ENCODE measurements around the gene CFAP99. TPM values are rescaled to one million over a fixed set of nuclear protein-coding genes. Genes with fewer than 3 reads are reported as not detected.

CFAP99 gene
- total and polyA plus RNA-seq, 2 of the 4 experiments (the other 2 are of a cell fraction), result not detected

GRCh38 chr4:2501034-2501594 lies 82.4 kb downstream of the CFAP99 start:
- POLR2A ChIA-PET (ENCODE audit: unreplicated experiment), result no interaction called here
- Histone ChIP-seq H3K79me1 (ENCODE audit: low read depth in 1 of 2, low read length in 2 of 2) (peaks cover 45 to 76% of the 10 kb centered on the region in 2 experiments), H3K27me3 (ENCODE audit: control insufficient read depth, insufficient read depth, low read length) (no peaks in the 10 kb centered on the region), H3K4me2 (ENCODE audit: low read depth, low read length) (no peak overlapping the region), H3K9ac (ENCODE audit: low read depth, low read length) (no peak overlapping the region), H3K18ac (ENCODE audit: low read depth, low read length) (no peak overlapping the region), H2BK120ac (ENCODE audit: low read depth, low read length) (no peak overlapping the region), H2AK9ac (replicated peaks; ENCODE audit: low read depth, low read length, poor library complexity) (no peak overlapping the region), H3K4me3 (ENCODE audit: insufficient read depth, low read depth, low read length) (no peak overlapping the region), H2AK5ac (ENCODE audit: low read depth, low read length) (no peak overlapping the region), H2BK20ac (ENCODE audit: low read depth, low read length) (no peak overlapping the region), H3K9me3 (ENCODE audit: control insufficient read depth, insufficient read depth, low read length) (no peaks in the 10 kb centered on the region), H3K36me3 (ENCODE audit: control insufficient read depth, insufficient read depth, low read length) (peaks cover 53% of the 10 kb centered on the region), H3K14ac (replicated peaks; ENCODE audit: low read depth, low read length) (no peak overlapping the region), H3K4ac (ENCODE audit: low read depth, low read length) (no peak overlapping the region), H4K8ac (ENCODE audit: low read depth in 2 of 2, low read length in 2 of 2) (no peak overlapping the region), H3K27ac (ENCODE audit: insufficient read depth, low read length) (no peak overlapping the region), H3K56ac (ENCODE audit: extremely low read depth, insufficient read depth, low read length) (no peak overlapping the region), H4K5ac (ENCODE audit: low read depth, low read length) (no peak overlapping the region), H4K20me1 (ENCODE audit: insufficient read depth, low read length) (peaks cover 36% of the 10 kb centered on the region), H2AFZ (replicated peaks; ENCODE audit: low read length, poor library complexity) (no peak overlapping the region), H3K4me1 (ENCODE audit: control insufficient read depth, insufficient read depth, low read length) (no peaks in the 10 kb centered on the region), H3K23ac (ENCODE audit: low read depth, low read length) (no peak overlapping the region), H4K91ac (ENCODE audit: insufficient read depth, low read depth, low read length) (no peak overlapping the region), H3K9me1 (ENCODE audit: insufficient read depth, low read length) (0 out of 2 replicates have a peak, but pooled peaks cover 3% of the 10 kb centered on the region), H2BK15ac (ENCODE audit: low read depth, low read length) (no peak overlapping the region), H2BK5ac (ENCODE audit: low read depth, low read length, poor library complexity, severe bottlenecking) (no peak overlapping the region)
- WGBS, 2 experiments (ENCODE audit: extremely low coverage in 2 of 2, insufficient read length in 1 of 2), result 98% methylated on average over 6 of the region's 7 CpGs; no CpG with 5 or more reads in 1 of the 2 experiments
- TF ChIP-seq CHD1 (IDR thresholded peaks at IDR 0.05; ENCODE audit: low read depth, low read length) (no peak), CEBPB (IDR thresholded peaks at IDR 0.05; ENCODE audit: low read depth, low read length) (no peak), MAFK (IDR thresholded peaks at IDR 0.05; ENCODE audit: low read depth, low read length) (no peak), FOS (IDR thresholded peaks at IDR 0.05; ENCODE audit: low read depth, low read length) (no peak), USF2 (IDR thresholded peaks at IDR 0.05; ENCODE audit: low read depth, low read length) (no peak), MXI1 (IDR thresholded peaks at IDR 0.05; ENCODE audit: borderline replicate concordance, low read depth, low read length) (no peak), RFX5 (IDR thresholded peaks at IDR 0.05; ENCODE audit: low read depth, low read length) (no peak), POLR2A (IDR thresholded peaks at IDR 0.05; ENCODE audit: low read depth, low read length) (no peak), MAZ (IDR thresholded peaks at IDR 0.05; ENCODE audit: borderline replicate concordance, low read depth, low read length) (no peak), SMC3 (IDR thresholded peaks at IDR 0.05; ENCODE audit: low read depth, low read length) (no peak), ELK1 (IDR thresholded peaks at IDR 0.05; ENCODE audit: borderline replicate concordance, low read depth, low read length) (no peak), NFE2L2 (IDR thresholded peaks at IDR 0.05; ENCODE audit: low read depth, low read length) (no peak), RAD21 (IDR thresholded peaks at IDR 0.05; ENCODE audit: low read length) (no peak), RCOR1 (IDR thresholded peaks at IDR 0.05; ENCODE audit: insufficient replicate concordance, low read length) (no peak), BHLHE40 (IDR thresholded peaks at IDR 0.05; ENCODE audit: low read depth, low read length) (no peak)
- TF ChIP-seq, protein P1, sequence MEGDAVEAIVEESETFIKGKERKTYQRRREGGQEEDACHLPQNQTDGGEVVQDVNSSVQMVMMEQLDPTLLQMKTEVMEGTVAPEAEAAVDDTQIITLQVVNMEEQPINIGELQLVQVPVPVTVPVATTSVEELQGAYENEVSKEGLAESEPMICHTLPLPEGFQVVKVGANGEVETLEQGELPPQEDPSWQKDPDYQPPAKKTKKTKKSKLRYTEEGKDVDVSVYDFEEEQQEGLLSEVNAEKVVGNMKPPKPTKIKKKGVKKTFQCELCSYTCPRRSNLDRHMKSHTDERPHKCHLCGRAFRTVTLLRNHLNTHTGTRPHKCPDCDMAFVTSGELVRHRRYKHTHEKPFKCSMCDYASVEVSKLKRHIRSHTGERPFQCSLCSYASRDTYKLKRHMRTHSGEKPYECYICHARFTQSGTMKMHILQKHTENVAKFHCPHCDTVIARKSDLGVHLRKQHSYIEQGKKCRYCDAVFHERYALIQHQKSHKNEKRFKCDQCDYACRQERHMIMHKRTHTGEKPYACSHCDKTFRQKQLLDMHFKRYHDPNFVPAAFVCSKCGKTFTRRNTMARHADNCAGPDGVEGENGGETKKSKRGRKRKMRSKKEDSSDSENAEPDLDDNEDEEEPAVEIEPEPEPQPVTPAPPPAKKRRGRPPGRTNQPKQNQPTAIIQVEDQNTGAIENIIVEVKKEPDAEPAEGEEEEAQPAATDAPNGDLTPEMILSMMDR (conservative IDR thresholded peaks at IDR 0.05; ENCODE audit: low read depth, low read length), result no peak
- intact Hi-C loops (cut with micrococcal nuclease) (no loop called here), dilution Hi-C loops (cut with HindIII; ENCODE audit: low sequenced_read_pairs, unreplicated experiment) (no loop called here), in situ Hi-C loops (cut with MboI; ENCODE audit: low sequenced_read_pairs) (no loop called here)
- ATAC-seq (ENCODE audit: low read depth), result no peak
- no peak for DNase-seq
- BruUV-seq (replicated peaks), result no TSS peak
- CTCF ChIA-PET, result interaction anchor here (0.6 kb wide), 1 partner anchor 127 kb away, joined by 4 read pairs; no protein-coding TSS in a partner anchor

Data from IMR-90 (cell line).